Sigmoid colon (tissue), 7 donors: ENCODE data around the gene NUTM2A. TPM values are rescaled to one million over a fixed set of nuclear protein-coding genes. Genes with fewer than 3 reads are reported as not detected.
"Not testable (repeated sequence)": the region's sequence is repeated elsewhere in the genome, so short reads cannot be mapped to it uniquely, and the experiment has no call there.

ENCODE experiments used
- DNase-seq: peaks from one replicate; pipeline ENCODE4 v3.0.0-alpha.2; 2019
- H3K27ac ChIP-seq, 4 donors: fragments of 200-600 bp; sonication (generic); one replicate each; pipeline ENCODE4 v1.5.1; 2016 to 2019; ENCODE audit warnings: mild to moderate bottlenecking in 1 of 4
- H3K27me3 ChIP-seq, 3 donors: fragments of 200-600 bp; sonication (generic); one replicate each; pipeline ENCODE4 v1.5.1; 2019; ENCODE audit warnings: mild to moderate bottlenecking in 1 of 3
- H3K36me3 ChIP-seq, 4 donors: fragments of 200-600 bp; sonication (generic); one replicate each; pipeline ENCODE4 v1.5.1; 2016 to 2019
- H3K4me1 ChIP-seq, 4 donors: fragments of 200-600 bp; sonication (generic); one replicate each; pipeline ENCODE4 v1.5.1; 2017 to 2019
- H3K4me3 ChIP-seq, 4 donors: fragments of 200-600 bp; sonication (generic); one replicate each; pipeline ENCODE4 v1.5.1; 2017 to 2019; ENCODE audit warnings: mild to moderate bottlenecking in 2 of 4, moderate library complexity in 1 of 4
- H3K9me3 ChIP-seq, 4 donors: fragments of 200-600 bp in 3 of 4; sonication (generic) in 3 of 4; one replicate each; pipeline versions ENCODE4 v1.5.1 to v1.6.1; 2013 to 2019
- WGBS, 2 donors: extraction: QIAGEN DNeasy Blood & Tissue Kit; methylation state at CpG; one replicate each; pipeline ENCODE4 v1.1.7; 2013; 5-methylcytosine and 5-hydroxymethylcytosine counted together
- intact Hi-C: fragments of 100-400 bp; cut with DNase I; formaldehyde crosslinking; loops from one replicate; pipeline ENCODE4 v1.15.1; 2023
- polyA plus RNA-seq, 3 donors: library from polyadenylated mRNA; stranded (reverse); fragments of 200-250 nt; gene quantifications; one replicate each; pipeline ENCODE4 v1.2.3, GENCODE V29; 2013
- total RNA-seq, 4 donors: library from RNA; depleted of rRNA; stranded (reverse); fragments of >200 nt; gene quantifications; one replicate each; pipeline ENCODE4 v1.1.0, GENCODE V29; 2016
- donor health status: healthy with polysubstance abuse.
- donor health status: Bipolar disorder and iron deficiency.
- donor health status: healthy.

The NUTM2A gene
- total and polyA plus RNA-seq, 7 donors: 0.60 to 5.3 (median 1.4) TPM

- H3K4me3 ChIP-seq, DNase-seq, H3K36me3 ChIP-seq, intact Hi-C loops, H3K4me1 ChIP-seq, H3K9me3 ChIP-seq, H3K27me3 ChIP-seq, H3K27ac ChIP-seq: not testable (repeated sequence)
- 13 to 37% methylated on average over 11 of the region's 11 CpGs for WGBS, 2 donors
Measured at GRCh38 chr10:87216120-87216519, 9.1 kb upstream of the NUTM2A start.

GRCh38 chr10:87219370-87219769 is 5.9 kb upstream of the NUTM2A start:
- H3K4me1 ChIP-seq, H3K27ac ChIP-seq, DNase-seq, H3K4me3 ChIP-seq, H3K27me3 ChIP-seq, intact Hi-C loops, H3K36me3 ChIP-seq, H3K9me3 ChIP-seq: not testable (repeated sequence)
- 43 to 79% methylated on average over 1 of the region's 5 CpGs for WGBS, 2 donors

- WGBS, 2 donors: 91 to 92% methylated on average over 25 to 30 of the region's 30 CpGs
- DNase-seq, intact Hi-C loops, H3K9me3 ChIP-seq, H3K27ac ChIP-seq, H3K4me1 ChIP-seq, H3K36me3 ChIP-seq, H3K4me3 ChIP-seq, H3K27me3 ChIP-seq: not testable (repeated sequence)
Measured at GRCh38 chr10:87222789-87223188, 2.5 kb upstream of the NUTM2A start.

- 44 to 81% methylated on average over 9 of the region's 20 CpGs for WGBS, 2 donors
Measured at GRCh38 chr10:87228247-87228646, 3.0 kb downstream of the NUTM2A start.

DNA sequence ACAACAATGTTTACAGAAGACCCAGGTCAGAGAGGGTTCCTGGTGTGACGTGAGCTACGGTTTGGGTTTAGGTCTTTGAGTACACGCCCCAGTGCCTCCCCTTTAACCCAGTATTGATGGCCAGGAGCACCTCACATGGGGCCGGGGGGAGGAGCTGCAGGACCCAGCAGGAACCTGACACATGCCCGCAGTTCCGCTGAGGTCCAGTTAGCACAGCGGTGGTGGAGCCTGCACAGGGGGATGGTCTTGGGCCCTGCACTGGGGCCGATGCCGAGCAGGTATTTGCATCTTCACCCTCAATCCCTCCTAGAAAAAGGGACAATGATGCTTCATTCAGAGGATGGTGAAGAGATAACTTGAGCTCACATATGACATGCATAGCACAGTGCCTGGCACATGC is 4.0 kb downstream of the NUTM2A start:
- H3K27me3 ChIP-seq, H3K36me3 ChIP-seq, H3K4me3 ChIP-seq, H3K4me1 ChIP-seq, H3K27ac ChIP-seq, intact Hi-C loops, DNase-seq, H3K9me3 ChIP-seq: not testable (repeated sequence)
- WGBS, 2 donors: 89 to 91% methylated on average over 9 of the region's 9 CpGs

More at GRCh38 chr10:87228247-87228646, 3.0 kb downstream of the NUTM2A start:
- H3K27ac ChIP-seq, DNase-seq, H3K36me3 ChIP-seq, H3K27me3 ChIP-seq, H3K4me1 ChIP-seq, intact Hi-C loops, H3K9me3 ChIP-seq, H3K4me3 ChIP-seq: not testable (repeated sequence)

- H3K27ac ChIP-seq, DNase-seq, H3K4me1 ChIP-seq, intact Hi-C loops, H3K27me3 ChIP-seq, H3K36me3 ChIP-seq, H3K4me3 ChIP-seq, H3K9me3 ChIP-seq: not testable (repeated sequence)
- WGBS, 2 donors: 76 to 81% methylated on average over 1 to 2 of the region's 7 CpGs
Measured at GRCh38 chr10:87234854-87235253, 9.6 kb downstream of the NUTM2A start.

DNA sequence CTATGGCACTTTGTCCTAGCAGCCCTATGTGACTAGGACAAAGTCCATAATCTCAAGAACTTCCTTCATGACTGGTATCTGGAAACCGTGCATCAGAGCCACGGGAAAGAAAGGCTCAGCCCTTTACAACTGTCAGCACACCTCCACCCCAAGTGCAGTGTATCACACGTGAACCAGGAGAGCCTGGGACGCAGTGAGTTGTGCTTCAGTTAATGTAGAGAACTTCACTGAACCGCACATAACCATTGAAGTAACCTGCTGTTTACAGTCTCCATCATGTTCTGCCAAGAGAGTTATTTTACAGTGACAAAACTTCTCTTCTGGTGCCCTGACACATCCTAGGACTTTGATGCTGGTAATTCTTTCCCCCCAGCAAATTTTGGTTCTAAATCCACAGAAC is 12.0 kb downstream of the NUTM2A start:
- intact Hi-C loops, H3K27me3 ChIP-seq, H3K9me3 ChIP-seq, H3K27ac ChIP-seq, H3K4me1 ChIP-seq, DNase-seq, H3K4me3 ChIP-seq, H3K36me3 ChIP-seq: not testable (repeated sequence)
- WGBS, 2 donors: 60 to 91% methylated on average over 3 of the region's 5 CpGs

- H3K27me3 ChIP-seq, H3K9me3 ChIP-seq, intact Hi-C loops, H3K4me3 ChIP-seq, H3K4me1 ChIP-seq, DNase-seq, H3K27ac ChIP-seq, H3K36me3 ChIP-seq: not testable (repeated sequence)
- WGBS, 2 donors: 83 to 89% methylated on average over 2 of the region's 6 CpGs
Measured at GRCh38 chr10:87239346-87239808, 14.1 kb downstream of the NUTM2A start.

DNA sequence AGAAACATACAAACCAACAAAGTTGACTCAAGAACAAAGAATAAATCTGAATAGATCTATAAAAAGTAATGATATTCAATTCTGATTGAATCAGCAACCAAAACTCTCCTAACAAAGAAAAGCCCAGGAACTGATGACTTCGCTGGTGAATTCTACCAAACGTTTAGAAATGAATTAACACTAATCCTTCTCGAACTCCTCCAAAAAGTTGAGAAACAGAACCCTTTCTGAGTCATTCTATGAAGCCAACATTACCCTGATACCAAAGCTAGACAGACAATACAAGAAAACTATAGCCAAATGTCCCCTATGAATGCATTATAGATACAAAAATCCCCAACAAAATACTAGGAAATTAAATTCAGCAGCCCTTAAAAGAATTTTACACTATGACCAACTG is 16.9 kb downstream of the NUTM2A start:
- DNase-seq, H3K36me3 ChIP-seq, H3K4me1 ChIP-seq, H3K4me3 ChIP-seq, H3K9me3 ChIP-seq, H3K27me3 ChIP-seq, intact Hi-C loops, H3K27ac ChIP-seq: not testable (repeated sequence)
- WGBS, 2 donors: 79 to 83% methylated on average over 3 of the region's 3 CpGs

DNA sequence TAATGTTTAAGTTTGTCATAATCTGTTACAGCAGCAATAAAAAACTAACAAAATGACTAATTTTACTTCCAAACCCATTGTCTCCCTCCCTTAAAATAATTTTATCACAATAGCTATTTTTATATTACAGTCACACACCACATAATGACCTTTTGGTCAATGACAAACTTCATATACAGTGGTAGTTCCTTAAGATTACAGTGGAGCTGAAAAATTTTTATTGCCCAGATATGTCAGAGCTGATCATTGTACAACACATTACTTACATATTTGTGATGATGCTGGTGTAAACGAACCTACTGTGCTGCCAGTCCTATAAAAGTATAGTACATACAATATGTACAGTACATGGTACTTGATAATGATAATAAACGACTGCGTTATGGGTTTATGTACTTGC is 22.1 kb downstream of the NUTM2A start:
- H3K27ac ChIP-seq, intact Hi-C loops, H3K4me1 ChIP-seq, H3K9me3 ChIP-seq, DNase-seq, H3K4me3 ChIP-seq, H3K27me3 ChIP-seq, H3K36me3 ChIP-seq: not testable (repeated sequence)
- 20 to 56% methylated on average over 1 of the region's 3 CpGs for WGBS, 2 donors

- H3K9me3 ChIP-seq, intact Hi-C loops, H3K36me3 ChIP-seq, DNase-seq, H3K4me1 ChIP-seq, H3K27me3 ChIP-seq, H3K4me3 ChIP-seq, H3K27ac ChIP-seq: not testable (repeated sequence)
- 29 to 33% methylated on average over 1 of the region's 1 CpG for WGBS, 2 donors
Measured at GRCh38 chr10:87248818-87249353, 23.6 kb downstream of the NUTM2A start.

GRCh38 chr10:87280749-87281392 is 55.6 kb downstream of the NUTM2A start:
- WGBS, 2 donors: no CpG with 5 or more reads among the region's 1 CpG
- H3K27ac ChIP-seq, H3K4me3 ChIP-seq, H3K36me3 ChIP-seq, H3K4me1 ChIP-seq, H3K27me3 ChIP-seq, DNase-seq, intact Hi-C loops, H3K9me3 ChIP-seq: not testable (repeated sequence)
